Glutamatergic neuron (in vitro differentiated cells): ENCODE data around the gene NR1D1. TPM values are rescaled to one million over a fixed set of nuclear protein-coding genes. Genes with fewer than 3 reads are reported as not detected.

Experiments used
- DNase-seq: peaks from one replicate; pipeline ENCODE4 v3.0.0; 2022
- H3K27ac Mint-ChIP-seq: one replicate; pipeline ENCODE4 v1.8.0; 2020; ENCODE audit warnings: mild to moderate bottlenecking, mixed read lengths, inconsistent platforms; ENCODE audit not compliant: unreplicated experiment
- H3K27me3 Mint-ChIP-seq: one replicate; pipeline ENCODE4 v1.8.0; 2020; ENCODE audit warnings: mild to moderate bottlenecking, moderate library complexity, mixed read lengths, inconsistent platforms; ENCODE audit not compliant: unreplicated experiment
- H3K36me3 Mint-ChIP-seq: one replicate; pipeline ENCODE4 v1.8.0; 2020; ENCODE audit warnings: mild to moderate bottlenecking, mixed read lengths, inconsistent platforms; ENCODE audit not compliant: unreplicated experiment
- H3K4me1 Mint-ChIP-seq: one replicate; pipeline ENCODE4 v1.8.0; 2020; ENCODE audit warnings: mild to moderate bottlenecking, low read depth, mixed read lengths, inconsistent platforms; ENCODE audit not compliant: unreplicated experiment
- H3K4me3 Mint-ChIP-seq: one replicate; pipeline ENCODE4 v1.8.0; 2020; ENCODE audit warnings: mild to moderate bottlenecking, mixed read lengths, inconsistent platforms; ENCODE audit not compliant: unreplicated experiment
- H3K9me3 Mint-ChIP-seq: one replicate; pipeline ENCODE4 v1.8.0; 2020; ENCODE audit warnings: mild to moderate bottlenecking, moderate library complexity, mixed read lengths, inconsistent platforms; ENCODE audit not compliant: unreplicated experiment
- CTCF ChIP-seq: fragments of 200-600 bp; sonication (generic); IDR thresholded peaks from one replicate; pipeline ENCODE4 v1.5.0; 2021; ENCODE audit not compliant: partially characterized antibody, unreplicated experiment
- total RNA-seq: library from RNA; stranded (reverse); fragmentation: NEBNext Ultra II Directional; extraction: Animal tissue kit (Norgen Biotek cat#: 25700); gene quantifications from one replicate; pipeline ENCODE4 v1.2.1, GENCODE V29; 2021; ENCODE audit not compliant: unreplicated experiment

NR1D1 gene
- total RNA-seq, 1 donor from 2014 or later = 1.3 TPM

GRCh38 chr17:40093005-40093579, 7.3 kb downstream of the NR1D1 start:
- Mint-ChIP-seq H3K27me3 (peaks cover 10% of the 10 kb centered on the region), H3K4me3 (no peak overlapping the region), H3K27ac (peak overlapping the region; percentile 91), H3K36me3 (no peaks in the 10 kb centered on the region), H3K4me1 (peaks cover 30% of the 10 kb centered on the region), H3K9me3 (peaks cover 2% of the 10 kb centered on the region)
- DNase-seq = peak; percentile 44
- no peak for TF ChIP-seq CTCF

GRCh38 chr17:40092581-40092980, 7.8 kb downstream of the NR1D1 start:
- Mint-ChIP-seq H3K36me3 (no peaks in the 10 kb centered on the region), H3K27ac (peak overlapping the region; percentile 91), H3K4me1 (peaks cover 30% of the 10 kb centered on the region), H3K4me3 (peak overlapping the region; percentile 59), H3K27me3 (peaks cover 10% of the 10 kb centered on the region), H3K9me3 (peaks cover 2% of the 10 kb centered on the region)
- no peak for DNase-seq
- TF ChIP-seq CTCF = no peak

- DNase-seq = peak; percentile 63
- H3K4me1 Mint-ChIP-seq = peaks cover 31% of the 10 kb centered on the region
- peak overlapping the region; percentile 91 for H3K27ac Mint-ChIP-seq
- TF ChIP-seq CTCF = no peak
- no peak overlapping the region for H3K4me3 Mint-ChIP-seq
- H3K27me3 Mint-ChIP-seq = peaks cover 12% of the 10 kb centered on the region
- H3K9me3 Mint-ChIP-seq = peaks cover 4% of the 10 kb centered on the region
- peaks cover 4% of the 10 kb centered on the region for H3K36me3 Mint-ChIP-seq
Observed at GRCh38 chr17:40091691-40092397, 8.5 kb downstream of the NR1D1 start.

- peaks cover 31% of the 10 kb centered on the region for H3K4me1 Mint-ChIP-seq
- no peak overlapping the region for H3K4me3 Mint-ChIP-seq
- peaks cover 4% of the 10 kb centered on the region for H3K9me3 Mint-ChIP-seq
- peaks cover 4% of the 10 kb centered on the region for H3K36me3 Mint-ChIP-seq
- DNase-seq = no peak
- H3K27me3 Mint-ChIP-seq = peaks cover 12% of the 10 kb centered on the region
- no peak overlapping the region for H3K27ac Mint-ChIP-seq
- no peak for TF ChIP-seq CTCF
Observed at GRCh38 chr17:40090237-40091119, 9.9 kb downstream of the NR1D1 start.
